Fibroblast of the aortic adventitia (primary cell): ENCODE data around the gene CDH23. TPM values are rescaled to one million over a fixed set of nuclear protein-coding genes. Genes with fewer than 3 reads are reported as not detected.
"Not testable (repeated sequence)": the region's sequence is repeated elsewhere in the genome, so short reads cannot be mapped to it uniquely, and the experiment has no call there.

Source experiments
- DNase-seq: peaks from one replicate; pipeline ENCODE4 v3.0.0-alpha.2; 2010; ENCODE audit warnings: low read depth
- H3K4me3 ChIP-seq: 2 replicates; pipeline ENCODE4 v1.5.1; 2011; ENCODE audit warnings: low read depth, mild to moderate bottlenecking, control low read depth, low read length, moderate library complexity
- total RNA-seq: library from RNA; depleted of rRNA; stranded (reverse); fragments of >200 nt; gene quantifications from 2 replicates; pipeline ENCODE4 v1.2.3, GENCODE V29; 2012; ENCODE audit warnings: low replicate concordance
- TF ChIP-seq, protein P1 (sequence below): IDR thresholded peaks from 2 replicates; pipeline ENCODE4 v1.5.1; 2011; ENCODE audit warnings: mild to moderate bottlenecking, low read length, control low read depth, inconsistent platforms; ENCODE audit not compliant: insufficient read depth

CDH23 gene
- total RNA-seq, 1 donor = 0.27 TPM

GRCh38 chr10:71353639-71354038 lies 43.1 kb upstream of the CDH23 start:
- no peak for DNase-seq
- TF ChIP-seq, protein P1, sequence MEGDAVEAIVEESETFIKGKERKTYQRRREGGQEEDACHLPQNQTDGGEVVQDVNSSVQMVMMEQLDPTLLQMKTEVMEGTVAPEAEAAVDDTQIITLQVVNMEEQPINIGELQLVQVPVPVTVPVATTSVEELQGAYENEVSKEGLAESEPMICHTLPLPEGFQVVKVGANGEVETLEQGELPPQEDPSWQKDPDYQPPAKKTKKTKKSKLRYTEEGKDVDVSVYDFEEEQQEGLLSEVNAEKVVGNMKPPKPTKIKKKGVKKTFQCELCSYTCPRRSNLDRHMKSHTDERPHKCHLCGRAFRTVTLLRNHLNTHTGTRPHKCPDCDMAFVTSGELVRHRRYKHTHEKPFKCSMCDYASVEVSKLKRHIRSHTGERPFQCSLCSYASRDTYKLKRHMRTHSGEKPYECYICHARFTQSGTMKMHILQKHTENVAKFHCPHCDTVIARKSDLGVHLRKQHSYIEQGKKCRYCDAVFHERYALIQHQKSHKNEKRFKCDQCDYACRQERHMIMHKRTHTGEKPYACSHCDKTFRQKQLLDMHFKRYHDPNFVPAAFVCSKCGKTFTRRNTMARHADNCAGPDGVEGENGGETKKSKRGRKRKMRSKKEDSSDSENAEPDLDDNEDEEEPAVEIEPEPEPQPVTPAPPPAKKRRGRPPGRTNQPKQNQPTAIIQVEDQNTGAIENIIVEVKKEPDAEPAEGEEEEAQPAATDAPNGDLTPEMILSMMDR = no peak

DNA sequence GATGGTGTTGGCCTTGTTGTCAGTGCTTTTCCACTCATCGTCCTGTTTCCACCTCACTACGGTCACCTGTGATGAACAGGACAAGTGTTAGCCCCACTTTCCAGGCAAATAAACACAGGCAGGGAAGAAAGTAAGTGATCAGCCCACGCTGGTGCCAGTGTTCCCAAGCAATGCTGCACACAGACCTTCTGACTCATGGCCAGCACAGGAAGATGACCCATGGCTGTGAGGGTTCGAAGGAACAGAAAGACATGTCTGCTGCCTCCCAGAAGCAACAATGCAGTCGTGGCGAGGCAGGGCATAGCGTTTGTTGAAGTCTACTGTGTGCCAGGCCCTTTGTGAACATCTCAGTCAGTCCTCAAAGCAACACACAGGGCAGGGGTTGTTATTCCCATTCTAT lies 41.9 kb upstream of the CDH23 start:
- DNase-seq = no peak
- TF ChIP-seq, protein P1 = no peak
- no peak overlapping the region for H3K4me3 ChIP-seq

More at GRCh38 chr10:71353639-71354038, 43.1 kb upstream of the CDH23 start:
- no peak overlapping the region for H3K4me3 ChIP-seq

- no peak for DNase-seq
- no peak overlapping the region for H3K4me3 ChIP-seq
- TF ChIP-seq, protein P1 = no peak
Observed at GRCh38 chr10:71355886-71356285, 40.8 kb upstream of the CDH23 start.

DNA sequence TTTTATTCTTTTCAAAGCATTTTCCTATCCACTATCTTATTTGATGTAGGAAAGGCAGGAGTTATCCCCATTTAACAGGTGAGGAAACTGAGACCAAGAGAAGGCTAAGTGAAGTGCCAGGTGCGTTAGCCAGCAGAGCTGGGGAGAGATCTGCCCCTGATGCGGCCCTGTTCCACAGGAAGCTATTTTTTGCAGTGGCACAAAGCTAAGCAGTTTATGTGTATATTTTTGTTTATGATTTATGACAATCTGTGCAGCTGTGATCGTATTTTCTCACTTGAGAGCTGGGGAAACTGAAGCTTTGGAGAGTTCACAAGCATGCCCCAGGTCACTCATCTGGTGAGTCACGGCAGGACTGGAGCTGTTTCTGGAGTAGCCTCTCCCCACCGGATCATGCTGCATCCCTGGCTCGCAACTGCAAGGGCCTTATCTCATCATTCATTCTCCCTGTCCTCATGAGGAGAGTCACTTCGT lies 38.9 kb upstream of the CDH23 start:
- TF ChIP-seq, protein P1 = no peak
- no peak for DNase-seq
- no peak overlapping the region for H3K4me3 ChIP-seq

- no peak overlapping the region for H3K4me3 ChIP-seq
- TF ChIP-seq, protein P1 = no peak
- no peak for DNase-seq
Observed at GRCh38 chr10:71358277-71358676, 38.4 kb upstream of the CDH23 start.

- H3K4me3 ChIP-seq, DNase-seq: not testable (repeated sequence)
Observed at GRCh38 chr10:71358906-71359305, 37.8 kb upstream of the CDH23 start.

GRCh38 chr10:71359364-71360046 lies 37.2 kb upstream of the CDH23 start:
- no peak overlapping the region for H3K4me3 ChIP-seq
- TF ChIP-seq, protein P1 = no peak
- peak; percentile 45 for DNase-seq
